Thyroid gland (tissue), 4 donors: ENCODE measurements around the gene COX8C.

Experiments
- CTCF ChIP-seq, 6 experiments: fragments of 200-600 bp in 3 of 6; fragments of 450-650 bp in 3 of 6; sonication (generic) in 3 of 6; IDR thresholded peaks; one replicate each; pipeline ENCODE4 v1.5.1; 2016 to 2019; ENCODE audit warnings: antibody characterized with exemption in 6 of 6, mild to moderate bottlenecking in 2 of 6, inconsistent platforms in 1 of 6, moderate library complexity in 1 of 6
- POLR2A ChIP-seq, 2 donors: fragments of 450-650 bp; IDR thresholded peaks; one replicate each; pipeline ENCODE4 v1.6.1; 2017; ENCODE audit warnings: antibody characterized with exemption in 2 of 2, mild to moderate bottlenecking in 2 of 2, moderate library complexity in 1 of 2

GRCh38 chr14:93302688-93303581, 44.0 kb upstream of the COX8C start:
- TF ChIP-seq CTCF (IDR thresholded peaks at IDR 0.05) (no peak), POLR2A (IDR thresholded peaks at IDR 0.05) (no peak)
